Measurements from ENCODE around the gene BCL11B.

BCL11B gene

DNA sequence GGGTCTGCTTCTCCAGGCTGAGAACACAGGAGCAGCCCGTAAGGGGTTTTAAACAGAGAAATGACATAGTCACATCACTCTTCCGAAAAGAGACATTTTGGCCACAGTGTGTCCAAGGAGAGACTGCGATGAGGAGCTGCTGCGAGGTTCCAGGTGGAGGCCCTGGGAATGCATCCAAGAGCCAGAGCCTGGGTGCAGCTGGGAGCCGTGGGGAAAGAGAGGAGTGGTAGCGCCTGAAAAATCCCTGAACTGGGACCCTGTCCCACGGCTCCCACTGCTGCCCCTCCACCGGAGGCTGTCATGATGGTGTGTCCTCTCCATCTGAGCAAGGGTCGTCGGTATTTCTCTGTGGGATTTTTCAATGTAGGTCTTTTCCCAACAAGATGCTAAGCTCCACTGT is 146.9 kb downstream of the BCL11B start:
- Histone ChIP-seq H3K36me3 (ENCODE audit: control insufficient read depth, insufficient read depth, low read length) (no peaks in the 10 kb centered on the region), H3K9ac (ENCODE audit: low read length) (no peak overlapping the region), H3K4me3 (ENCODE audit: low read length) (no peak overlapping the region), H3K27me3 (ENCODE audit: control insufficient read depth, insufficient read depth, low read length) (no peaks in the 10 kb centered on the region), H3K4me1 (ENCODE audit: control insufficient read depth, insufficient read depth, low read length) (no peaks in the 10 kb centered on the region), H3K27ac (ENCODE audit: low read depth, low read length) (no peak overlapping the region)

- H3K4me1 ChIP-seq (ENCODE audit: control insufficient read depth, insufficient read depth, low read length): no peaks in the 10 kb centered on the region
- no peaks in the 10 kb centered on the region for H3K27me3 ChIP-seq (ENCODE audit: control insufficient read depth, insufficient read depth, low read length)
- no peak overlapping the region for H3K9ac ChIP-seq (ENCODE audit: low read length)
- H3K36me3 ChIP-seq (ENCODE audit: control insufficient read depth, insufficient read depth, low read length): no peaks in the 10 kb centered on the region
- H3K4me3 ChIP-seq (ENCODE audit: low read length): no peak overlapping the region
- no peak overlapping the region for H3K27ac ChIP-seq (ENCODE audit: low read depth, low read length)
These were observed 147.4 kb downstream of the BCL11B start for GRCh38 chr14:99124482-99125105.

- H3K36me3 ChIP-seq (ENCODE audit: control insufficient read depth, insufficient read depth, low read length): no peaks in the 10 kb centered on the region
- H3K4me1 ChIP-seq (ENCODE audit: control insufficient read depth, insufficient read depth, low read length): no peaks in the 10 kb centered on the region
- H3K27me3 ChIP-seq (ENCODE audit: control insufficient read depth, insufficient read depth, low read length): peaks cover 8% of the 10 kb centered on the region
- H3K9ac ChIP-seq (ENCODE audit: low read length): no peak overlapping the region
- no peak overlapping the region for H3K27ac ChIP-seq (ENCODE audit: low read depth, low read length)
- no peak overlapping the region for H3K4me3 ChIP-seq (ENCODE audit: low read length)
These were observed 148.7 kb downstream of the BCL11B start for GRCh38 chr14:99123208-99123870.

DNA sequence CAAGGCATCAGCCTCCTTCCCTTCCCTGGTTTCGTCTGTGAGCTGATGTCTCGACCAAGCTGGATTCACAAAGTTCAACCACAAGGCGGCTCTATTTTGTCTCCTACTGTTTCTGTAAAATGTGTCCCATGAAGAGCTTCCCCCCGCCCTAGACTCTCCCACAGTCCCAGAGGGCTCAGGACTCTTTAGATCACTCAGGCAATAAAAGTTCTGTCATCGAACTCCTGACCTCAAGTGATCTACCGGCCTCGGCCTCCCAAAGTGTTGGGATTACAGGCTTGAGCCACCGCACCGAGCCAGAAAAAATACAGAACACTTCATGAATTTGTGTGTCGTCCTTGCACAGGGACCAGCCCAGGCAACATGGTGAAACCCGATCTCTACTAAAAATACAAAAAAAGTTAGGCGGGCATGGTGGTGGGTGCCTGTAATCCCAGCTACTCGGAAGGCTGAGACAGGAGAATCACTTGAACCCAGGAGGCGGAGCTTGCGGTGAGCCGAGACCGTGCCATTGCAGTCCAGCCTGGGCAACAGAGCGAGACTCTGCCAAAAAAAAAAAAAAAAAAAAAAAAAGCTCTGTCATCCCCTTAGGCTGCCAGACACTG is 149.4 kb downstream of the BCL11B start:
- Histone ChIP-seq H3K36me3 (ENCODE audit: control insufficient read depth, insufficient read depth, low read length) (no peaks in the 10 kb centered on the region), H3K9ac (ENCODE audit: low read length) (no peak overlapping the region), H3K4me1 (ENCODE audit: control insufficient read depth, insufficient read depth, low read length) (no peaks in the 10 kb centered on the region), H3K27ac (ENCODE audit: low read depth, low read length) (no peak overlapping the region), H3K4me3 (ENCODE audit: low read length) (no peak overlapping the region), H3K27me3 (ENCODE audit: control insufficient read depth, insufficient read depth, low read length) (peaks cover 8% of the 10 kb centered on the region)

- H3K27me3 ChIP-seq (ENCODE audit: control insufficient read depth, insufficient read depth, low read length): peaks cover 8% of the 10 kb centered on the region
- H3K27ac ChIP-seq (ENCODE audit: low read depth, low read length): no peak overlapping the region
- H3K4me3 ChIP-seq (ENCODE audit: low read length): no peak overlapping the region
- H3K4me1 ChIP-seq (ENCODE audit: control insufficient read depth, insufficient read depth, low read length): no peaks in the 10 kb centered on the region
- no peak overlapping the region for H3K9ac ChIP-seq (ENCODE audit: low read length)
- H3K36me3 ChIP-seq (ENCODE audit: control insufficient read depth, insufficient read depth, low read length): no peaks in the 10 kb centered on the region
These were observed 150.6 kb downstream of the BCL11B start for GRCh38 chr14:99121319-99121875.

DNA sequence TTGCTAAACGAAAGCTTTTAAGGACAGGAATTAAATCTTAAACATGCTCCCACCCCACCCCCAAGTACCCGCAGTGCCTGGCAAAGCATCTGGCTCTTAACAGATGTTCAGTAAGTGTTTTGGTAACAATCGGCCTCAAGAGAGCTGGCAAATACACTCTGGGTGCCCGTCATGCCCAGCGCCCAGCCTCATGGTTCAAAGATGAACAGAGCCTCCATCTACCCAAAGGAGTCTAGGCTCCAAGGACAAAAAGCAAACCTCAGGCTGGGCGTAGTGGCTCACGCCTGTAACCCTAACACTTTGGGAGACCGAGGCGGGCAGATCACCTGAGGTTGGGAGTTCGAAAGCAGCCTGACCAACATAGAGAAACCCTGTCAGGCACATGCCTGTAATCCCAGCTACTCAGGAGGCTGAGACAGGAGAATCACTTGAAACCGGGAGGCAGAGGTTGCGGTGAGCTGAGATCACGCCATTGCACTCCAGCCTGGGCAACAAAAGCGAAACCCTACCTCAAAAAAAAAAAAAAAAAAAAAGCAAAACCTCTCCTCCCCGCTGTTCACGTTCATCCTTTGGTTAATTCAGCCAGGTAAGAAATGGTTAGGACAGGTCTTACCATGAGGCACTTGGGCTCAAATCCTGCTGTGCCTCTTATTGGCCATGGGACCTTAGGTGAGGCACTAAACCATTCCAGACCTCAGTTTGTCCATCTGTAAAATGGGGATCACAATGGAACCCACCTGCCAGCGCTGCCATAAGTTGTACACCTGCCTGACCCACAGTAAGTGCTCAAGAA is 151.3 kb downstream of the BCL11B start:
- Histone ChIP-seq H3K27me3 (ENCODE audit: control insufficient read depth, insufficient read depth, low read length) (peaks cover 8% of the 10 kb centered on the region), H3K4me3 (ENCODE audit: low read length) (no peak overlapping the region), H3K36me3 (ENCODE audit: control insufficient read depth, insufficient read depth, low read length) (no peaks in the 10 kb centered on the region), H3K4me1 (ENCODE audit: control insufficient read depth, insufficient read depth, low read length) (no peaks in the 10 kb centered on the region), H3K9ac (ENCODE audit: low read length) (no peak overlapping the region), H3K27ac (ENCODE audit: low read depth, low read length) (no peak overlapping the region)

DNA sequence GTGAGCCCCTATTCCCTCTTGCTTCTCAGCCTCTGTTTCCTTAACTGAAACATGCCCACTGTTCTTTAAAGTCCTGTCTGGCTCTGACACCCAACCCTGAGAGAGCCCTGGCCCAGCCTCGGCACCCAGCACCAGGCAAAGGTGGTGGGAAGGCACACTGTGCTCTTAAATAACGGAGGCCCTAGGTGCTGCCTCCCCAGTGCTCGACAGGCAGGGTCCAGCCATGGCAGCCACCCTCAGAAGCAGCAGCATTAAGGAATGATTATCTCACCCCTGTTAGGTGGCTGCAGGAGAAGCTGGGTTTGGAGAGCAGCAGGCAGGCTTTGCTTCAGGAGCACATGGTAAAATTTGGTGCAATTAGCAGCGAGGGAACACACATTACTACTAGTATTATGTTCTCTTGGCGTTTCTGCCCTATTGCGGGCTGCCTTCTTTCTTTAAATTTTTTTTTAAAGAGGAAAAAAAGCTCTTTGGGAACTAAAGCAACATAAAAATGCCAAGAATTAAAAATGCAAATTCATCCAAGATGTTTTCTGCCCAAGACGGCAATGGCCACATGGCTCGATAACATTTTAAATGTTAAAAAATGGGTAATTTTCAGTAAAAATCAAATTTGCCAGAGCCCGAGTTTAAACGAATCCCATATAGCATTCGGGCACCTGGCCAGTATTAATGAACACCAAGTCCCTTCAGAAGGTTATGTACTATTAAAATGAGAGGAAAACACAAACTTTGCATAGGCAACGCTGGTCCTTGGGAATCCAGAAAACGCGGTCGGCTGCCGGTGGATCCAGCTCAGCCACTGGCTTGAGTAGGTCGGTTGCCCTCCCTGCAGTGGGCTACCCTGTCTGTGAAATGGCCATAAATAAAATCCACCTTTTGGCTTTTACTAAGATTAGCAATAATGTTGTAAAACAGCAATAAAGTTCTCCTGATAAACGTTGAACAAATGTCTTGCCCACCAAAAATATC is 152.2 kb downstream of the BCL11B start:
- Histone ChIP-seq H3K36me3 (ENCODE audit: control insufficient read depth, insufficient read depth, low read length) (no peaks in the 10 kb centered on the region), H3K27ac (ENCODE audit: low read depth, low read length) (no peak overlapping the region), H3K9ac (ENCODE audit: low read length) (no peak overlapping the region), H3K4me3 (ENCODE audit: low read length) (no peak overlapping the region), H3K27me3 (ENCODE audit: control insufficient read depth, insufficient read depth, low read length) (peaks cover 8% of the 10 kb centered on the region), H3K4me1 (ENCODE audit: control insufficient read depth, insufficient read depth, low read length) (no peaks in the 10 kb centered on the region)

Data from rectal smooth muscle tissue (tissue), 1 donor.